GM19372 (cell line): ENCODE measurements around the gene GRIK2.

Experiments used
- ATAC-seq: cut with Tn5 transposase; IDR thresholded peaks from one replicate; pipeline ENCODE4 v1.9.1; 2021; ENCODE audit warnings: mild to moderate bottlenecking, low read depth, moderate library complexity; ENCODE audit not compliant: unreplicated experiment

Gene GRIK2

GRCh38 chr6:101936516-101936915, 543.0 kb downstream of the GRIK2 start:
- ATAC-seq, result no peak

DNA sequence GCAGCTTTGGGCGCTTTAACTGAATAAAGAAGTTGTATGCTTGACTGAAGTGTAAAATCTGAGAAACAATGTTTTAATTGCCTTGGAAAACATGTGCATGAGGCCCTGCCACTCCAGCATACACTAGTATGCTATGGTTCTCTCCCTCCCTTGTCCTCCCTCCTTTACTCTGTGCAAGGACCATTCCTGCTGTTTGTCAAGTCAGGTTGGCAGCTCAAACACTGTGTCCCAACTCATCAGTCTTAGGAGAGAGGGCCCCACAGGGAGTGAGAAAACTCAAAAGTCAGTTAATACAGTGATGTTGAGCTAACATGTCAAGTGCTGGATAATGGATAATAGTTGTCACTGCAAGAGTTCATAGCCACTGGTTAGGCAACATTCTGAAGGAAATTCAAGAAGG, 543.6 kb downstream of the GRIK2 start:
- ATAC-seq, result no peak

- no peak for ATAC-seq
Observed at GRCh38 chr6:101940391-101940790, 546.9 kb downstream of the GRIK2 start.

GRCh38 chr6:101956961-101957360, 563.5 kb downstream of the GRIK2 start:
- ATAC-seq, result no peak

- no peak for ATAC-seq
Observed at GRCh38 chr6:101961357-101961756, 567.8 kb downstream of the GRIK2 start.

DNA sequence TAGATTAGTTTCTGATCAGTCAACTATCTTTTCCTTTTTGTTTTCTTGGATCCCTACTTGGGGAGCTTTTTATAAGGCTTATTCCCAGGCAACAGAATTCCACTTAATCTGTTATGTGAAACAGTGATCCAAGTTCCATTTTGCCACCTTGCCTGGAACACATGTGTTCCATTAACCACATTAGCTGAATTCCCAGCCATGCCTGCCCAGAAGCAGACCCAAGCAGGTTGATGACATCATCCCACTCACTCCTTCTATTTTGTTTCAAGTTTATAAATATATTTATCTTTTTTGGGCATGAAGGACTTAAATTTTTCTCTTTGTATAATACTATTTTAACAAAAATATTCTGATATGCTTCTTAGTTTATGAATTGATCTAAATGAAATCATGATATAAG, 587.4 kb downstream of the GRIK2 start:
- no peak for ATAC-seq

GRCh38 chr6:101986476-101986875, 593.0 kb downstream of the GRIK2 start:
- ATAC-seq, result no peak

- no peak for ATAC-seq
Observed at GRCh38 chr6:101992286-101992685, 598.8 kb downstream of the GRIK2 start.

DNA sequence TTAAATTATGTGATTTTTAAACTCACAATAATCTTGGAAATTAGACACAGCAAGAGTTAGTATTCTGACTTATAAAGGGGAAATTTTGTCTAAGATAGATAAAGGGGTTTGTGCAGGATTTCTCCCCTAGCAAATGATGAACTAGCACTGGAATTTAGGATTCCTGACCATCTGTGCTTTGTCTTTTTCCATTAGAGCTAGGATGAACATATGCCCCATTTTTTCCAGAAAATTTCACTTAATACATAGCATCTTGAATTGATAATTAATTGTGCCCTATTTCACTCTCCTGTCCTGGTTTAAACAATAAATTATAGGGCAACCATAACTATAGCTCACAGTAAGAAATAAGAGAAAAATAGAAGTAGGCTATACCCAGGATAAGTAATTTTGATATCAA, 601.0 kb downstream of the GRIK2 start:
- no peak for ATAC-seq

DNA sequence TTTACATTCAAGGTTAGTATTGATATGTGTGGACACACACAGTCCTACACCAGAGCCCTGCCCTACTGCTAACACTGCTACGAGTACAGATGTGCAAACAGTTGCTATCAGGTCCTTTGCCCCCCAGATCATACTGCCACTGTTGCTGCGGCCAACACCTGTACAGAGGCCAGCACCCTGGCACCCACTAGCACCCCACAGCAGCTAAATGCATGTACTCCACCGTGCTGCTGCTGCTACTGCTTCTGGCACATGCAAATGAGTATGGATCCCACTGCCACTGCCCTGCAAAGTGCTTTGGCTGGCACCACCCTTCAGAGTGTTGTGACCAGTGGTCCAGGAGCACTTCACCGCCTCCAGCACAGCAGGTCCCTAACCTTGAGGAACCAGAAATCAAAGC, 621.9 kb downstream of the GRIK2 start:
- no peak for ATAC-seq

- ATAC-seq, result no peak
Observed at GRCh38 chr6:102022281-102022680, 628.8 kb downstream of the GRIK2 start.

DNA sequence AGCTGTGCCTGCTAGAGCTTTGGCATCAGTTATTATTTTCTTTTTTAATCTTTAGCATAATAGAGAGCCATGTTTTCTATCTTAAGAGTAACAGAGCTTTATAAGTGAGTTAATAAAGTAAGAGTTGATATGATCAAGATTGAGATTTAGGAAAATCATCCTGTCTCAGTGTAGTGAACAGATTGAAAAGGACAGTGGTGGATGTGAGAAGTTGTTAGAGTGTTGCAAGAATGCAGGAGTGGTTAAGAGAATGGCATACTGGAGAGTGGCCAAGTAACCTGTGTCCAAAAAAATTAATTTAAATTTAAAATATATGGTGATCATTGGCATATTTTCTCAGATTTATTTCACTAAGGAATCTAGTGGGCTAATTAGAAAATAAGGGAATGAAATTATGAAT, 629.3 kb downstream of the GRIK2 start:
- no peak for ATAC-seq

DNA sequence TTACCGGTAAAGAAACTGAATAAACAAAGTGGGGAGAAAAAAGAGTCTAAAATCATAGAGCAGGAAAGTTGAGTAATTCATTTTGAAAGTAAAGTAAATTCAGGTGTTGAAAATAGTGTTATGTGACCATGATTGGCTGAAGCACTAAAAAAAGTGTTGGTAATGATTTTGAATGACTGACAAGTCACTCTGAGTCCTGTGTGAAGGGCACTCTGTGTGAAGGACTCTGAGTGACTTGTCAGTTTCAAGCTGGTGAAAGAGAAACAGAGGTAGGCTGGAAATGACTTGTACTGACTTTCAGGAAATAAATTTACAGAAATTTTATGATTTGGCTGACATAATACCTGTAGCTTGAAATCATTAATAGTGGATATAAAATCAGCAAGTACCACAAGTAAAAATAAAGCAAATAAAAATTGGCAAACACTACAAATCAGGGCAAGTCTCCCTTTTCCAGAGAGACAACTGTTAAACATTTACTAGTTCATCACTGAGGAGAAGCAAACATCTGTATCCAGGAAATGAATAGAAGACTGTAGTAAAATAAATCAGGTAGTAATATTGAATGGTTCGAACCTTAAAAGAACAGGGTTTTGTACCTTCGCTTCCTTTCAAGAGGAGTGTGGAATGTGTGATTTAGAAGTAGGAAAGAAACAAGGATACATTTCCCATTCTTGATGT, 630.6 kb downstream of the GRIK2 start:
- ATAC-seq, result no peak

DNA sequence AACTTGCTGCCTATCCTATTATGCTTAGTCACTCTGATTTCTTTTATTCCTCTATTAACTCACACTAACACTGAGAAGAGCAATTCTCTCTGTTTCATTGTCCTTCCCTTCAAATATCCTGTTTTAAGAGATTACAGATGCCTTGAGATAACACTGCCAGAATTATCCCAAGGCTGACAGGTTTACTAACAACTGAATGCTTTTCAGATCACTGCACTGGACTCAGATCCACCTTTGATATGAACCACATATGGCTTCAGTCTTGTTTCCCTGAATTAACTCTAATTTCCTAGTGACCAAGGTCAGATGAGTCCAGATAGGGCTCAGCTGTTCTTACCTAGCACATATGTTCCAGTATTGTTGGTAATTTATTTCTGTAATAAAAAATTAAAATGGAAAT, 633.1 kb downstream of the GRIK2 start:
- ATAC-seq, result no peak

GRCh38 chr6:102028176-102028575, 634.7 kb downstream of the GRIK2 start:
- ATAC-seq, result no peak

GRCh38 chr6:102038964-102039363, 645.5 kb downstream of the GRIK2 start:
- ATAC-seq, result no peak

- ATAC-seq, result no peak
Observed at GRCh38 chr6:102039441-102039840, 645.9 kb downstream of the GRIK2 start.

DNA sequence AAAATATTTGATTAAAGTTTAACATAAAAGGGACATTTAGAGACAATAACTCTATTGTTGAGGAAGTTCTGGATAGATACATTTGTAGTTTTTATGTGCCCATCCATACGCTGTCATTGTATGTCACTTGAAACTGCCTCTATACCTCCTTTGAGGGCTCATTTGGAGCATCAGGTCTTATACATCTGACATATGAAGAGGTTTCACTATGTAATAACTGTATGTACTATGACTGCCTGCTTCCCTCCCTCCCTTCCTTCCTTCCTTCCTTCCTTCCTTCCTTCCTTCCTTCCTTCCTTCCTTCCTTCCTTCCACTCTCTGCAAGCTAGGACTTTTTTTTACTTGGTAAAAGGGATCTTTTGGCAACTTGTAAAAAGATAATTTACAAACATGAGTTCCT, 657.5 kb downstream of the GRIK2 start:
- no peak for ATAC-seq

DNA sequence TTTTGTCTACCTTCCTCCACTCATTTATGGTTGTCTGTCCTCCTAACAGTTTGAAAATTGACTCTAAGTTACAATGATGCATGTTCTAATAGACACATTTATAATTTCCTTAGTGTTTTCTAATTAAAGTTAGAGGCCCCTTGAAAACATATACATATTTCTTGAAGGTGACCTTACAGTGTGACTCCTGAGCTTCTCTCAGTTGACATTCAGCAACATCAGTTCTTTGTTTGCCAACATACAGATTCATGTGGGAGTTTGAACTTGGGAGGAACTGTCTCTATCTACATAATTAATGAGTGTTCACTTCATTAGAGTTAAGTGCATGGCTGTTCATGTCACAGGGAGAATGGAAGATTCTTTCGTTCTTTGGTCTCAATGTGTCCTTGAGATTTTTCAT, 658.2 kb downstream of the GRIK2 start:
- ATAC-seq, result no peak

DNA sequence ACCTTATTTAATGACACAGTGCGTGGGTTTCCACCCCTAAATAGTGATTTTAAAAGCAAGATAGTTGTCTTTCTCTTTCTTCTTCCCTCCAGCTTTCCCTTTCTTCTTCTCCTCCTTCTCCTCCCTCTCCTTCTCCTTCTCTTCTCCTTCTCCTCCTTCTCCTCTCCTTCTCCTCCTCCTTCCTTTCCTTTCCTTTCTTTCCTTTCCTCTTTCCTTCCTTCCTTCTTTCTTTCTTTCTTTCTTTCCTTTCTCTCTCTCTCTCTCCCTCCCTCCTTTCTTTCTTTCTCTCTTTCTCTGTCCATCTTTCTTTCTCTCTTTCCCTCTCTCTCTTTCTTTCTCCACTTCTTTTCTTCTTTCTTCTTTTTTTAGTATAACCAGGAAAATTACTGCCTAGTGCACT, 670.6 kb downstream of the GRIK2 start:
- no peak for ATAC-seq

GRCh38 chr6:102066301-102066700, 672.8 kb downstream of the GRIK2 start:
- ATAC-seq, result no peak

GRCh38 chr6:102068349-102068929, 674.9 kb downstream of the GRIK2 start:
- no peak for ATAC-seq

- no peak for ATAC-seq
Observed at GRCh38 chr6:102075539-102075938, 682.0 kb downstream of the GRIK2 start.
